HG03025 (cell line): ENCODE measurements around the gene FOXD4L5.
"Not testable (repeated sequence)": the region's sequence is repeated elsewhere in the genome, so short reads cannot be mapped to it uniquely, and the experiment has no call there.

Experiments
- ATAC-seq: cut with Tn5 transposase; IDR thresholded peaks from one replicate; pipeline ENCODE4 v1.9.1; 2021; ENCODE audit warnings: mild to moderate bottlenecking, moderate library complexity; ENCODE audit not compliant: unreplicated experiment, low FRiP score

FOXD4L5 gene

DNA sequence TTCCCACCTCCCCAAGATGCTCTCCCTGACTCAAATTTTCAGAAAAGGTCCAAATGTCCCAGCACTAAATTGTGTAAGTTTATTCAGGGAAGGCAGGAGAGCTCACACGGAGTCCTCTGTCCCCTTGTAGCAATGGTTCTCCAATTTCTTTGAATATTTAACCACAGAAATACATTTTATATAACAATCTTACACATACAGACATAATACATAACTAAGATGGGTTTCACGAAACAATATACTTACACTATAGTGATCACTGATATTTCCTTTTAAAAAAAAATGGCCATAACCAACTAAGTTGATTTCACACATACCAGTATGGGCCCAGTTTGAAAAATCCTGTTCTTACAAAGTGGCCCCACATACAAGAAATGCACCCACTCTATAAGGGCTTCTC is at the start of gene FOXD4L5:
FOXD4L5 (minus strand) TSS at position 101 of the 400 bp plus-strand sequence. CDS start 832 bp downstream, outside the sequence.
- ATAC-seq, result not testable (repeated sequence)

- not testable (repeated sequence) for ATAC-seq
Measured at GRCh38 chr9:65283943-65284342, 1.1 kb downstream of the FOXD4L5 start.

DNA sequence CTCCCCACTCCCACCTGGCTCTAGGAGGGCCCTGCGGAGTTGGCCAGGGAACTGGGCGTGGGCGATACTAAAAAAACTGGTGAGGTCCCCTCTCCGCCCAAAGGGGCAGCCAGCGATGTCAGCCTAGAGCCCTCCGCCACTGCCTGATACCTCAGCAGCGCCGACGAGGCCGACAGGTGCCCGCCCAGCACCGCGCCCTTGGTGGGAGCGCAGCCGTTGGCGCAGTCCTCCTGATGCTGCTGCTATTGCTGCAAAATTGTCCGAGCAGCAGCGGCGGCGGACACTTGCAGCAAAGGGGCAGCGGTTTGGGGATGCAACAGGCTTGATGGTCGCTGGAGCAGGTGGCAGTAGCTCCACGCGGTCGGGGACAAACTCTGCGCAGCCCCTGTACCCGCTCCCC is 2.0 kb downstream of the FOXD4L5 start:
- ATAC-seq, result not testable (repeated sequence)
